C1 segment of cervical spinal cord (tissue), 14 donors: ENCODE measurements around the gene XPR1.

Experiments
- DNase-seq, 14 donors: peaks; one replicate each; lab custom pipeline; 2025; lab: John Stamatoyannopoulos, UW

The XPR1 gene

GRCh38 chr1:180930687-180931086 lies 298.9 kb downstream of the XPR1 start:
- DNase-seq: no peak

- no peak for DNase-seq
Measured at GRCh38 chr1:180931529-180931928, 299.7 kb downstream of the XPR1 start.

- peak in 1 of 14 donors; percentile 18 for DNase-seq
Measured at GRCh38 chr1:180932378-180932777, 300.6 kb downstream of the XPR1 start.

GRCh38 chr1:180933141-180933540 lies 301.3 kb downstream of the XPR1 start:
- DNase-seq: no peak

GRCh38 chr1:180934563-180934962 lies 302.7 kb downstream of the XPR1 start:
- DNase-seq: no peak

- no peak for DNase-seq
Measured at GRCh38 chr1:180935326-180936109, 303.7 kb downstream of the XPR1 start.

GRCh38 chr1:180936110-180937011 lies 304.5 kb downstream of the XPR1 start:
- DNase-seq: peak in 3 of 14 donors; percentile 17 to 68 (median 27)

GRCh38 chr1:180937012-180937372 lies 305.2 kb downstream of the XPR1 start:
- no peak for DNase-seq

GRCh38 chr1:180937624-180938225 lies 305.9 kb downstream of the XPR1 start:
- DNase-seq: no peak

- DNase-seq: peak in 1 of 14 donors; percentile 84
Measured at GRCh38 chr1:180939073-180939710, 307.4 kb downstream of the XPR1 start.

GRCh38 chr1:180939711-180940103 lies 307.9 kb downstream of the XPR1 start:
- no peak for DNase-seq
